Measurements from ENCODE around the gene CCT6B.

DNA sequence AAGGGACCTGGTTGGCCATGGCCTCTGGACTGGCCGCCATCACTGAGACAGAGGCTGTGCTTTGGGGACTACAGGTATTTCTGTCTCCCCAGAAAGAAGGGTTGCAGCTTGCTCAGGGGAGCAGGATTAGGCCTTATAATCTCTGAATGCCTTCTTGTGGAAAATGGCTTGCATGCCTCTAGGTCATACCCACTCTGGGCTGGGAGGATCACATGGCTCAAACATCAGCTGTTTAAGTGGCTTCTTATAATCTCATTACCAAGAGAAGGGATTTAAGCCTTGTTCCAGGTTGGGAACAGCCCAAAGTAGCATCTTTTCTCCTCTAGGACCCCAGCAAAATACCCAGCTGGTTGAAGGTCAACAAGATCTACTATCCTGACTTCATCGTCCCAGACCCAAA is 38.2 kb upstream of the CCT6B start:
- TF ChIP-seq, protein P1, sequence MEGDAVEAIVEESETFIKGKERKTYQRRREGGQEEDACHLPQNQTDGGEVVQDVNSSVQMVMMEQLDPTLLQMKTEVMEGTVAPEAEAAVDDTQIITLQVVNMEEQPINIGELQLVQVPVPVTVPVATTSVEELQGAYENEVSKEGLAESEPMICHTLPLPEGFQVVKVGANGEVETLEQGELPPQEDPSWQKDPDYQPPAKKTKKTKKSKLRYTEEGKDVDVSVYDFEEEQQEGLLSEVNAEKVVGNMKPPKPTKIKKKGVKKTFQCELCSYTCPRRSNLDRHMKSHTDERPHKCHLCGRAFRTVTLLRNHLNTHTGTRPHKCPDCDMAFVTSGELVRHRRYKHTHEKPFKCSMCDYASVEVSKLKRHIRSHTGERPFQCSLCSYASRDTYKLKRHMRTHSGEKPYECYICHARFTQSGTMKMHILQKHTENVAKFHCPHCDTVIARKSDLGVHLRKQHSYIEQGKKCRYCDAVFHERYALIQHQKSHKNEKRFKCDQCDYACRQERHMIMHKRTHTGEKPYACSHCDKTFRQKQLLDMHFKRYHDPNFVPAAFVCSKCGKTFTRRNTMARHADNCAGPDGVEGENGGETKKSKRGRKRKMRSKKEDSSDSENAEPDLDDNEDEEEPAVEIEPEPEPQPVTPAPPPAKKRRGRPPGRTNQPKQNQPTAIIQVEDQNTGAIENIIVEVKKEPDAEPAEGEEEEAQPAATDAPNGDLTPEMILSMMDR (IDR thresholded peaks at IDR 0.05), result no peak
- no peak for TF ChIP-seq POLR2A (IDR thresholded peaks at IDR 0.05)
